ENCODE measurements around the gene TBC1D14.

DNA sequence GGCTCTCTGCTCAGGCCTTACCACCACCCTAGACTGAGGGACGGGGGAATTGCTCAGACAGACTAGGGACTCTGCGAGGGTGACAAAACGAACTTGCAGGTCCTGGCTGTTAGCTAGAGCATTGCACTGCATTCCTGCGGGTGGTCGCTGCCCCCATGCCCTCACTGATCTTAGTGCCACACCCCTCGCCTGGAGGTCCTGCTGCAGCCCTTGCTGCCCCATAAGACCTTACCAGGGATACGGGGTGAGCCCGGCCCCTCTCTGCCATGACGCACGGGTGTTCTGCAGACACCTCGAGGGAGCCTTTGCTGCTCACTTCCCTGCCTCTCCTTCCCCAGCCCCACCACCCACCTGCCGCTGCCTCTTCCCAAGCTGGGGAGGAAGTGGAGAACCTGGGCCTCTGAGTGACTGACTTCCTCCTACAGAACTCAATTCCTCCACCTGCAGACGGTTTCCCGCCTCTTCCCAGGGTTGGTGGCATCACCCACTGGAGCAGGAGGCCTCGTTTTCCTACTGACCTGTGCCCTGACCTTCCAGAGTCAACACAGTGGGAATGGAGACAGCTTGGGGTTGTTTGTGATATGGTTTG is 19.8 kb upstream of the TBC1D14 start:
- TF ChIP-seq, protein P1, sequence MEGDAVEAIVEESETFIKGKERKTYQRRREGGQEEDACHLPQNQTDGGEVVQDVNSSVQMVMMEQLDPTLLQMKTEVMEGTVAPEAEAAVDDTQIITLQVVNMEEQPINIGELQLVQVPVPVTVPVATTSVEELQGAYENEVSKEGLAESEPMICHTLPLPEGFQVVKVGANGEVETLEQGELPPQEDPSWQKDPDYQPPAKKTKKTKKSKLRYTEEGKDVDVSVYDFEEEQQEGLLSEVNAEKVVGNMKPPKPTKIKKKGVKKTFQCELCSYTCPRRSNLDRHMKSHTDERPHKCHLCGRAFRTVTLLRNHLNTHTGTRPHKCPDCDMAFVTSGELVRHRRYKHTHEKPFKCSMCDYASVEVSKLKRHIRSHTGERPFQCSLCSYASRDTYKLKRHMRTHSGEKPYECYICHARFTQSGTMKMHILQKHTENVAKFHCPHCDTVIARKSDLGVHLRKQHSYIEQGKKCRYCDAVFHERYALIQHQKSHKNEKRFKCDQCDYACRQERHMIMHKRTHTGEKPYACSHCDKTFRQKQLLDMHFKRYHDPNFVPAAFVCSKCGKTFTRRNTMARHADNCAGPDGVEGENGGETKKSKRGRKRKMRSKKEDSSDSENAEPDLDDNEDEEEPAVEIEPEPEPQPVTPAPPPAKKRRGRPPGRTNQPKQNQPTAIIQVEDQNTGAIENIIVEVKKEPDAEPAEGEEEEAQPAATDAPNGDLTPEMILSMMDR (IDR thresholded peaks at IDR 0.05; ENCODE audit: insufficient read depth, low read length, poor library complexity, severe bottlenecking), result no peak
- TF ChIP-seq EZH2phosphoT487 (conservative IDR thresholded peaks at IDR 0.05; ENCODE audit: low read length), result no peak

Measured in SU-DHL-6 (cell line).